EH (cell line): ENCODE data around the gene VGLL1.

Experiments used
- DNase-seq: peaks from one replicate; pipeline ENCODE4 v3.0.0-alpha.2; 2015; ENCODE audit warnings: low read depth

VGLL1 gene

GRCh38 chrX:136531951-136532350 lies at the start of gene VGLL1:
TSS of gene VGLL1 (plus strand) at chrX:136532215. CDS start at chrX:136536021, 3,806 bp downstream.
- no peak for DNase-seq

GRCh38 chrX:136487647-136488046 lies 44.4 kb upstream of the VGLL1 start, which contains the start of gene BRS3:
TSS of gene BRS3 (plus strand) at chrX:136487947. CDS start at chrX:136488115, 168 bp downstream.
- DNase-seq = no peak

- no peak for DNase-seq
These were observed 43.3 kb upstream of the VGLL1 start for GRCh38 chrX:136488706-136489105.

- DNase-seq = no peak
These were observed 40.2 kb upstream of the VGLL1 start for GRCh38 chrX:136491832-136492231.

- DNase-seq = no peak
These were observed 39.0 kb upstream of the VGLL1 start for GRCh38 chrX:136493011-136493410.

- DNase-seq = no peak
These were observed 37.0 kb upstream of the VGLL1 start for GRCh38 chrX:136495043-136495442.

GRCh38 chrX:136496186-136496763 lies 35.7 kb upstream of the VGLL1 start:
- no peak for DNase-seq

- DNase-seq = peak; percentile 88
These were observed 35.1 kb upstream of the VGLL1 start for GRCh38 chrX:136496764-136497555.

- no peak for DNase-seq
These were observed 34.4 kb upstream of the VGLL1 start, which contains the start of gene HTATSF1 for GRCh38 chrX:136497556-136498052. TSS of gene HTATSF1 (plus strand) at chrX:136497592. CDS start at chrX:136497685, 93 bp downstream.

- DNase-seq = no peak
These were observed 12.9 kb upstream of the VGLL1 start for GRCh38 chrX:136519069-136519468.

GRCh38 chrX:136523770-136524169 lies 8.2 kb upstream of the VGLL1 start:
- no peak for DNase-seq

GRCh38 chrX:136525738-136526606 lies 6.0 kb upstream of the VGLL1 start:
- DNase-seq = peak; percentile 82

- DNase-seq = peak; percentile 8
These were observed 3.2 kb upstream of the VGLL1 start for GRCh38 chrX:136528645-136529315.

GRCh38 chrX:136529795-136530194 lies 2.2 kb upstream of the VGLL1 start:
- peak; percentile 0 for DNase-seq

- no peak for DNase-seq
These were observed 2.1 kb downstream of the VGLL1 start for GRCh38 chrX:136534131-136534530.

- no peak for DNase-seq
These were observed 6.8 kb downstream of the VGLL1 start for GRCh38 chrX:136538811-136539210.

GRCh38 chrX:136540226-136540625 lies 8.2 kb downstream of the VGLL1 start:
- no peak for DNase-seq

GRCh38 chrX:136541294-136541693 lies 9.3 kb downstream of the VGLL1 start:
- DNase-seq = no peak

- no peak for DNase-seq
These were observed 10.3 kb downstream of the VGLL1 start for GRCh38 chrX:136542281-136542680.

- DNase-seq = no peak
These were observed 14.4 kb downstream of the VGLL1 start for GRCh38 chrX:136546371-136546781.

GRCh38 chrX:136549226-136549625 lies 17.2 kb downstream of the VGLL1 start:
- no peak for DNase-seq

GRCh38 chrX:136551410-136551809 lies 19.4 kb downstream of the VGLL1 start:
- DNase-seq = no peak
